ENCODE measurements around the gene TSC22D2.

GRCh38 chr3:150401285-150401684 is 6.8 kb upstream of the TSC22D2 start:
- no peak for TF ChIP-seq CTCF (IDR thresholded peaks at IDR 0.05; ENCODE audit: low read depth, low read length)
- TF ChIP-seq EZH2phosphoT487 (IDR thresholded peaks at IDR 0.05; ENCODE audit: low read depth) = no peak

Data from OCI-LY3 (cell line).